HepG2 (cell line): ENCODE results near the gene ALB. TPM values are rescaled to one million over a fixed set of nuclear protein-coding genes. Genes with fewer than 3 reads are reported as not detected.
A peak's percentile ranks its signal among the peaks of the same experiment; 100 is the strongest.

Experiments used
- DMAP1 ChIP-seq: IDR thresholded peaks from 2 replicates; pipeline ENCODE4 v1.6.1; 2016
- DPF2 ChIP-seq: sonication (generic); formaldehyde crosslinking; IDR thresholded peaks from 2 replicates; pipeline ENCODE4 v1.4.0; 2020; ENCODE audit warnings: mild to moderate bottlenecking, low read depth, missing genetic modification reagents, borderline replicate concordance
- EEA1 ChIP-seq: sonication (generic); formaldehyde crosslinking; IDR thresholded peaks from 2 replicates; pipeline ENCODE4 v1.5.1; 2020; ENCODE audit warnings: mild to moderate bottlenecking, missing genetic modification reagents, borderline replicate concordance
- GPN1 ChIP-seq: sonication (generic); formaldehyde crosslinking; IDR thresholded peaks from 2 replicates; pipeline ENCODE4 v1.5.1; 2020; ENCODE audit warnings: missing genetic modification reagents, borderline replicate concordance
- IKZF1 ChIP-seq: fragments of 450-650 bp; IDR thresholded peaks from 2 replicates; pipeline ENCODE4 v1.7.1; 2016
- NCOR1 ChIP-seq: fragments of 200-600 bp; sonication (generic); IDR thresholded peaks from 2 replicates; pipeline ENCODE4 v1.7.0; 2017; ENCODE audit warnings: antibody characterized with exemption, low read length, borderline replicate concordance
- PAX8 ChIP-seq: sonication (generic); formaldehyde crosslinking; IDR thresholded peaks from 2 replicates; pipeline ENCODE4 v1.8.0; 2022; ENCODE audit warnings: mild to moderate bottlenecking, missing genetic modification reagents, borderline replicate concordance
- PITX1 ChIP-seq: sonication (generic); formaldehyde crosslinking; IDR thresholded peaks from 2 replicates; pipeline ENCODE4 v1.5.1; 2020; ENCODE audit warnings: mild to moderate bottlenecking, missing genetic modification reagents
- RAD21 ChIP-seq: fragments of 450-650 bp; formaldehyde crosslinking; IDR thresholded peaks from 2 replicates; pipeline ENCODE4 v1.5.0; 2020; ENCODE audit warnings: mild to moderate bottlenecking
- RCOR2 ChIP-seq: IDR thresholded peaks from 2 replicates; pipeline ENCODE4 v1.6.1; 2016; ENCODE audit warnings: missing biosample characterization, missing genetic modification reagents
- SIN3A ChIP-seq: IDR thresholded peaks from 2 replicates; pipeline ENCODE4 v1.6.1; 2011; ENCODE audit warnings: low read depth, mild to moderate bottlenecking, control low read depth, low read length, borderline replicate concordance
- SIN3B ChIP-seq: fragments of 150-350 bp; IDR thresholded peaks from 2 replicates; pipeline ENCODE4 v1.6.1; 2014; ENCODE audit warnings: low read length
- SIX4 ChIP-seq: sonication (generic); formaldehyde crosslinking; IDR thresholded peaks from 2 replicates; pipeline ENCODE4 v1.4.0; 2020; ENCODE audit warnings: missing genetic modification reagents
- SMARCC2 ChIP-seq: fragments of 450-650 bp; IDR thresholded peaks from 2 replicates; pipeline ENCODE4 v1.6.1; 2017; ENCODE audit warnings: antibody characterized with exemption, mild to moderate bottlenecking
- TOPORS ChIP-seq: sonication (generic); formaldehyde crosslinking; IDR thresholded peaks from 2 replicates; pipeline ENCODE4 v1.8.0; 2023; ENCODE audit warnings: mild to moderate bottlenecking, missing genetic modification reagents
- YEATS2 ChIP-seq: sonication (generic); formaldehyde crosslinking; IDR thresholded peaks from 2 replicates; pipeline ENCODE4 v1.4.0; 2020; ENCODE audit warnings: missing genetic modification reagents, borderline replicate concordance
- ZBTB37 ChIP-seq: sonication (generic); formaldehyde crosslinking; IDR thresholded peaks from 2 replicates; pipeline ENCODE4 v1.4.0; 2020; ENCODE audit warnings: mild to moderate bottlenecking, missing genetic modification reagents
- ZFP1 ChIP-seq: IDR thresholded peaks from 2 replicates; pipeline ENCODE4 v1.6.1; 2016
- ZNF143 ChIP-seq: sonication (generic); formaldehyde crosslinking; IDR thresholded peaks from 2 replicates; pipeline ENCODE4 v1.4.0; 2020; ENCODE audit warnings: missing genetic modification reagents
- ZNF224 ChIP-seq: sonication (generic); formaldehyde crosslinking; IDR thresholded peaks from 2 replicates; pipeline ENCODE4 v1.5.0; 2020; ENCODE audit warnings: mild to moderate bottlenecking, missing genetic modification reagents
- ZNF607 ChIP-seq: sonication (generic); formaldehyde crosslinking; IDR thresholded peaks from 2 replicates; pipeline ENCODE4 v1.5.1; 2020; ENCODE audit warnings: missing genetic modification reagents, mild to moderate bottlenecking, borderline replicate concordance
- ZNF615 ChIP-seq: sonication (generic); formaldehyde crosslinking; IDR thresholded peaks from 2 replicates; pipeline ENCODE4 v1.5.0; 2020; ENCODE audit warnings: mild to moderate bottlenecking, missing genetic modification reagents, borderline replicate concordance
- ZNF644 ChIP-seq: IDR thresholded peaks from 2 replicates; pipeline ENCODE4 v1.6.1; 2016; ENCODE audit warnings: low read depth
- ZNF784 ChIP-seq: sonication (generic); formaldehyde crosslinking; IDR thresholded peaks from 2 replicates; pipeline ENCODE4 v1.5.1; 2020; ENCODE audit warnings: missing genetic modification reagents, mild to moderate bottlenecking, borderline replicate concordance
- polyA plus RNA-seq, 8 experiments: library from polyadenylated mRNA; depleted of rRNA in 3 of 8; stranded (reverse) in 7 of 8; unstranded in 1 of 8; fragments of >200 nt; fragmentation: Illumina TruSeq in 4 of 8; extraction: Trizol in 4 of 8; gene quantifications; 2 replicates each; pipeline versions ENCODE4 v1.2.1 to v1.2.3, GENCODE V29; 2011 to 2016; ENCODE audit warnings: low read depth in 4 of 8, missing spikeins in 1 of 8, mixed read lengths in 1 of 8; ENCODE audit not compliant: insufficient read depth in 1 of 8
- total RNA-seq, 5 experiments: library from RNA; depleted of rRNA; stranded (reverse); fragments of >200 nt; fragmentation: Illumina TruSeq; extraction: Trizol; gene quantifications; 2 replicates each; pipeline ENCODE4 v1.2.3, GENCODE V29; 2016; ENCODE audit warnings: low read depth in 1 of 5
- TF ChIP-seq, protein P1 (sequence below): sonication (generic); formaldehyde crosslinking; IDR thresholded peaks from 2 replicates; pipeline ENCODE4 v1.8.0; 2022; ENCODE audit warnings: mild to moderate bottlenecking, missing genetic modification reagents
- TF ChIP-seq, protein P2 (sequence below): sonication (generic); formaldehyde crosslinking; IDR thresholded peaks from 2 replicates; pipeline ENCODE4 v1.5.0; 2020; ENCODE audit warnings: mild to moderate bottlenecking, missing genetic modification reagents

Gene ALB
- total and polyA plus RNA-seq, 2 of the 13 experiments (the other 11 are each of a cell fraction or from before 2014, with no cell fraction given), result 22,259 to 22,625 TPM

- no peak for TF ChIP-seq TOPORS (CRISPR knock-in tag)
- no peak for TF ChIP-seq ZNF615
- TF ChIP-seq ZFP1, result no peak
- TF ChIP-seq, protein P1, sequence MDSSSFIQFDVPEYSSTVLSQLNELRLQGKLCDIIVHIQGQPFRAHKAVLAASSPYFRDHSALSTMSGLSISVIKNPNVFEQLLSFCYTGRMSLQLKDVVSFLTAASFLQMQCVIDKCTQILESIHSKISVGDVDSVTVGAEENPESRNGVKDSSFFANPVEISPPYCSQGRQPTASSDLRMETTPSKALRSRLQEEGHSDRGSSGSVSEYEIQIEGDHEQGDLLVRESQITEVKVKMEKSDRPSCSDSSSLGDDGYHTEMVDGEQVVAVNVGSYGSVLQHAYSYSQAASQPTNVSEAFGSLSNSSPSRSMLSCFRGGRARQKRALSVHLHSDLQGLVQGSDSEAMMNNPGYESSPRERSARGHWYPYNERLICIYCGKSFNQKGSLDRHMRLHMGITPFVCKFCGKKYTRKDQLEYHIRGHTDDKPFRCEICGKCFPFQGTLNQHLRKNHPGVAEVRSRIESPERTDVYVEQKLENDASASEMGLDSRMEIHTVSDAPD (CRISPR knock-in tag), result no peak
- TF ChIP-seq RCOR2 (CRISPR knock-in tag), result no peak
- TF ChIP-seq ZNF143 (CRISPR knock-in tag), result no peak
- TF ChIP-seq NCOR1, result no peak
- no peak for TF ChIP-seq SIN3B
- TF ChIP-seq PITX1 (CRISPR knock-in tag), result no peak; the same call in 1 of the 2 replicates
- no peak for TF ChIP-seq DPF2 (CRISPR knock-in tag)
- peak; percentile 47; the same call in 1 of the 2 replicates for TF ChIP-seq SIN3A
- TF ChIP-seq IKZF1, result no peak
- no peak for TF ChIP-seq YEATS2 (CRISPR knock-in tag)
- TF ChIP-seq ZNF644, result no peak
- TF ChIP-seq PAX8 (CRISPR knock-in tag), result no peak
- TF ChIP-seq GPN1 (CRISPR knock-in tag), result no peak
- 0 out of 2 replicates have a peak, but pooled peaks have one; percentile 23 for TF ChIP-seq ZNF607
- TF ChIP-seq, protein P2, sequence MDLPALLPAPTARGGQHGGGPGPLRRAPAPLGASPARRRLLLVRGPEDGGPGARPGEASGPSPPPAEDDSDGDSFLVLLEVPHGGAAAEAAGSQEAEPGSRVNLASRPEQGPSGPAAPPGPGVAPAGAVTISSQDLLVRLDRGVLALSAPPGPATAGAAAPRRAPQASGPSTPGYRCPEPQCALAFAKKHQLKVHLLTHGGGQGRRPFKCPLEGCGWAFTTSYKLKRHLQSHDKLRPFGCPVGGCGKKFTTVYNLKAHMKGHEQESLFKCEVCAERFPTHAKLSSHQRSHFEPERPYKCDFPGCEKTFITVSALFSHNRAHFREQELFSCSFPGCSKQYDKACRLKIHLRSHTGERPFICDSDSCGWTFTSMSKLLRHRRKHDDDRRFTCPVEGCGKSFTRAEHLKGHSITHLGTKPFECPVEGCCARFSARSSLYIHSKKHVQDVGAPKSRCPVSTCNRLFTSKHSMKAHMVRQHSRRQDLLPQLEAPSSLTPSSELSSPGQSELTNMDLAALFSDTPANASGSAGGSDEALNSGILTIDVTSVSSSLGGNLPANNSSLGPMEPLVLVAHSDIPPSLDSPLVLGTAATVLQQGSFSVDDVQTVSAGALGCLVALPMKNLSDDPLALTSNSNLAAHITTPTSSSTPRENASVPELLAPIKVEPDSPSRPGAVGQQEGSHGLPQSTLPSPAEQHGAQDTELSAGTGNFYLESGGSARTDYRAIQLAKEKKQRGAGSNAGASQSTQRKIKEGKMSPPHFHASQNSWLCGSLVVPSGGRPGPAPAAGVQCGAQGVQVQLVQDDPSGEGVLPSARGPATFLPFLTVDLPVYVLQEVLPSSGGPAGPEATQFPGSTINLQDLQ (CRISPR knock-in tag), result no peak
- TF ChIP-seq ZBTB37 (CRISPR knock-in tag), result no peak
- TF ChIP-seq SIX4 (CRISPR knock-in tag), result no peak
- no peak for TF ChIP-seq RAD21 (CRISPR knock-in tag)
- TF ChIP-seq ZNF224 (CRISPR knock-in tag), result no peak
- TF ChIP-seq ZNF784 (CRISPR knock-in tag), result no peak
- TF ChIP-seq SMARCC2, result no peak
- TF ChIP-seq EEA1 (CRISPR knock-in tag), result no peak
- no peak for TF ChIP-seq DMAP1 (CRISPR knock-in tag)
Observed at GRCh38 chr4:73456177-73457022, 52.3 kb downstream of the ALB start (continued).
